ENCODE data around the gene MAN1A2. TPM values are rescaled to one million over a fixed set of nuclear protein-coding genes. Genes with fewer than 3 reads are reported as not detected.

Gene MAN1A2
- total RNA-seq, 1 donor from 2014 or later: 32.1 TPM

DNA sequence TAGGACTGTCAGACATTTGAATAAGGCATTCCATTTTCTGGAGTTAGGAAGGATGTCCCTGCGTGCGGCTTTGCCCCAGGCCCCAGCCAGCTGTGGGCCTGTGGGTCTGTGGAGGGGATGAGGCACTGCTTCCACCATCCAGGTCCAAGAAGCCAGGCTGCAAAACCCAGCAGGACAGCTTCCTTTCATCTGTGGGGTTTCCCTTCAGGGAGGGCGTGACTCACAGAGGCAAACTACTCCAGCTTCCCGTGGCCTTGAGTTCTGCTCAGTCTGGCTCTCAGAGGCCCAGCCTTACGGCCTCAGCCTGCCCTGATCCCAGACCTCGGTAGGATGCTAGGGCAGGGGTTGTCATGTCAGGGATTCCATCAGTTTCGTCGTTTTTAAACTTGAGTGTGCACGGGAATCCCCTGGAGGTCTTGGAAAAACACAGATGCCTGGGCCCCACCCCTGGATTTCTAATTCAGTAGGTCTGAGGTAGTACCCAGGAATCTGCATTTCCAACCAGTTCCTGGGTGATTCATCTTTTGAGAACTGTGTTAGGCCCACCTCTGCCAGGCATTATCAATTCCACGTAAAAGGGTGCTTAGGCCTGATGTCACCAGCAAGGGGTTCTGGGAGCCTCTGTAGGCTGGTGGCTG, 206.3 kb downstream of the MAN1A2 start:
- no peak for DNase-seq (ENCODE audit: extremely low read depth, low read depth, low spot score)

DNA sequence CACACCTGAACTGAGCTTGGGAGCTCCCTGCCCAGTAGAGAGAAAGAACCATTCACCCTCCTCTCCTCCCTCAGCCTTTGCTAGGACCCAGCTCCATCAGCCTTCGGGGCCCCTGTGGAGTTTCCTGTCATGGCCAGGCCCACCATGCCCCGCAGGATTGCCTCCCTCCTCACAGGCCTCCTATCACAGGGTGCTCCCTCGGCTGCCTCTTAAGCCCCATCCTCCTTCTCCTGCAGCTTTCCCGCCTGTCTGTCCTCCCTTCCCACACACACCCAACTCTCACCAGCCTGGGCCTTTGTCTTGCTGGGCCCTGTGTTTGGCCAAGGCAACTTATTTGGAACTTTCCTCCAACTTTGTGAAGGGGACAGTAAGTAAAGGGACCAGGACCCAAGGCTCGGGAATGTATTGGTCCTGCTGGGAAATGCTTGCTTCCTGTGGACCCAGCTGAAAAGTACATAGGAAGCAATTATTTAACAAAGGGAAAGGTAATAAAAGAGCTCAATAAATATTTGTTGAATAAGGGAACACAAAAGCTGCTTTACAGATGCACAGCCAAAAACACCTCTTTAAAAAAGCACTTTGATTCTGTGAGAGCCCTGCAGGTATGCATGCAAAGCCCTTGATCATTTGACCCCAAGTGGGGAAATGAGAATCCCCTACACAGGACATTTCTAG, 207.0 kb downstream of the MAN1A2 start:
- no peak for DNase-seq (ENCODE audit: extremely low read depth, low read depth, low spot score)

- no peak for DNase-seq (ENCODE audit: extremely low read depth, low read depth, low spot score)
Measured at GRCh38 chr1:117575586-117576225, 208.5 kb downstream of the MAN1A2 start.

GRCh38 chr1:117576236-117576635, 209.0 kb downstream of the MAN1A2 start:
- DNase-seq (ENCODE audit: extremely low read depth, low read depth, low spot score): no peak

GRCh38 chr1:117577191-117577885, 210.1 kb downstream of the MAN1A2 start:
- no peak for DNase-seq (ENCODE audit: extremely low read depth, low read depth, low spot score)

DNA sequence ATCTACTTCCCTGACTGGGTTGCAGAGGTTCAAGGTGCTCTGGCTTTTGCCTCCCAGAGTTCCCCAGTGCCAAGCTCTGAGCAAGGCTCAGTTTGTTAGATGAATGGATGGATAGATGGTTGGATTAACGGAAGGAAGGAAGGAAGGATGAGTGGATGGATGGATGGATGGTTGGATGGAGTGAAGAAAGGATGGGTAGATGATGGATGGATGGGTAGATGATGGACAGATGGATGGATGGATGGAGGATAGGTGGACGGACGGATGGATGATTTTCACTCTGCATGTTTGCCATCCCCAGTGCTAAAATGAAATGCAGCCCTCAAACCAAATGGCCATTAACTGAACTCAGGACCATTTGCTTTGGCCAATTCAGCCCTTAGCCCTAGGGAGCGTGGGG, 211.2 kb downstream of the MAN1A2 start:
- DNase-seq (ENCODE audit: extremely low read depth, low read depth, low spot score): no peak

Other genes starting within 250 kb of the MAN1A2 start
- 0.82 and 3.0 TPM in 2 replicates for gene TRIM45, start 245.7 kb upstream of the MAN1A2 start, total RNA-seq
- not detected in 2 replicates for gene VTCN1, start 156.5 kb upstream of the MAN1A2 start, total RNA-seq
- 0.41 and 0.92 TPM in 2 replicates for gene TENT5C, start 238.6 kb downstream of the MAN1A2 start, total RNA-seq

All from glomerular endothelial cell (primary cell).